K562 (cell line): ENCODE data around the gene SEC22C. TPM values are rescaled to one million over a fixed set of nuclear protein-coding genes. Genes with fewer than 3 reads are reported as not detected.
A peak's percentile ranks its signal among the peaks of the same experiment; 100 is the strongest.

Source experiments
- CBX8 ChIP-seq: fragments of 200-600 bp; sonication (generic); IDR thresholded peaks from 2 replicates; pipeline ENCODE4 v1.6.1; 2012; ENCODE audit warnings: borderline replicate concordance, mixed run types, low read depth, mild to moderate bottlenecking, moderate library complexity, mixed read lengths, low read length, control low read depth, inconsistent platforms; ENCODE audit not compliant: poor library complexity, severe bottlenecking; ENCODE audit errors: extremely low read depth
- ETS2 ChIP-seq: IDR thresholded peaks from 2 replicates; pipeline ENCODE4 v1.6.1; 2016; ENCODE audit warnings: borderline replicate concordance, missing genetic modification characterization, mild to moderate bottlenecking, moderate library complexity, missing compliant biosample characterization; ENCODE audit not compliant: poor library complexity, severe bottlenecking
- ETV1 ChIP-seq: fragments of 450-650 bp; conservative IDR thresholded peaks from 2 replicates; pipeline ENCODE4 v1.6.1; 2016; ENCODE audit warnings: missing genetic modification characterization, control low read depth, low read depth, missing compliant biosample characterization
- GATAD2B ChIP-seq: fragments of 450-650 bp; IDR thresholded peaks from 2 replicates; pipeline ENCODE4 v1.6.1; 2017; ENCODE audit warnings: mild to moderate bottlenecking, borderline replicate concordance
- KHSRP ChIP-seq: fragments of 450-650 bp; IDR thresholded peaks from 2 replicates; pipeline ENCODE4 v1.6.1; 2017
- MCM7 ChIP-seq, 2 experiments: fragments of 450-650 bp; IDR thresholded peaks; 2 replicates each; pipeline ENCODE4 v1.6.1; 2016 to 2018
- NR2C1 ChIP-seq, 2 experiments: fragments of 450-650 bp; IDR thresholded peaks; 2 replicates each; pipeline ENCODE4 v1.6.1; 2017; ENCODE audit warnings: mild to moderate bottlenecking in 2 of 2, antibody characterized with exemption in 1 of 2, inconsistent platforms in 1 of 2, missing compliant biosample characterization in 1 of 2, missing genetic modification characterization in 1 of 2
- POLR2B ChIP-seq: fragments of 450-650 bp; IDR thresholded peaks from 2 replicates; pipeline ENCODE4 v1.6.1; 2018; ENCODE audit warnings: low read depth; ENCODE audit not compliant: partially characterized antibody
- POLR3G ChIP-seq: IDR thresholded peaks from 2 replicates; pipeline ENCODE4 v1.6.1; 2011; ENCODE audit not compliant: insufficient read length, insufficient replicate concordance; ENCODE audit errors: extremely low read depth
- RBM15 ChIP-seq: fragments of 200-400 bp; formaldehyde crosslinking; IDR thresholded peaks from 2 replicates; pipeline ENCODE4 v1.6.1; 2018; ENCODE audit warnings: mild to moderate bottlenecking, low read length, moderate library complexity; ENCODE audit not compliant: insufficient read depth
- SUPT5H ChIP-seq: fragments of 450-650 bp; IDR thresholded peaks from 2 replicates; pipeline ENCODE4 v1.6.1; 2016
- TAF1 ChIP-seq: IDR thresholded peaks from 2 replicates; pipeline ENCODE4 v1.6.1; 2011; ENCODE audit warnings: mild to moderate bottlenecking, low read length, moderate library complexity; ENCODE audit not compliant: insufficient read depth, control insufficient read depth, severe bottlenecking; ENCODE audit errors: extremely low read depth
- TAF9B ChIP-seq: fragments of 450-650 bp; IDR thresholded peaks from 2 replicates; pipeline ENCODE4 v1.6.1; 2018; ENCODE audit warnings: mild to moderate bottlenecking; ENCODE audit not compliant: partially characterized antibody
- TBP ChIP-seq: optimal IDR thresholded peaks from 2 replicates; pipeline ENCODE3; 2011; ENCODE audit warnings: low read depth, low read length, improper control_type of control experiment
- TCF7L2 ChIP-seq: fragments of 150-350 bp; IDR thresholded peaks from 2 replicates; pipeline ENCODE4 v1.6.1; 2016; ENCODE audit warnings: low read depth, mild to moderate bottlenecking, low read length, moderate library complexity
- ZNF311 ChIP-seq: fragments of 250-450 bp; sonication (Bioruptor Pico); IDR thresholded peaks from 2 replicates; pipeline ENCODE4 v1.4.0; 2020; ENCODE audit warnings: mild to moderate bottlenecking, moderate library complexity
- polyA plus RNA-seq, 8 experiments: library from polyadenylated mRNA; depleted of rRNA in 4 of 8; stranded (reverse) in 5 of 8; unstranded in 3 of 8; fragments of >200 nt; fragmentation: Nextera tagmentation in 2 of 8; fragmentation: Illumina TruSeq in 1 of 8; extraction: Ambion mirVana in 2 of 8; extraction: Trizol in 1 of 8; gene quantifications; 2 replicates each; pipeline versions ENCODE4 v1.2.1 to v1.2.3, GENCODE V29; 2011 to 2014; ENCODE audit warnings: inconsistent platforms in 1 of 8, missing spikeins in 1 of 8
- total RNA-seq, 7 experiments: library from RNA; depleted of rRNA in 6 of 7; stranded (reverse); fragments of >200 nt in 6 of 7; fragmentation: Illumina TruSeq in 2 of 7; extraction: Trizol in 2 of 7; gene quantifications; 2 replicates each; pipeline versions ENCODE4 v1.2.1 to v1.2.3, GENCODE V29; 2011 to 2021; ENCODE audit warnings: low replicate concordance in 1 of 7
- TF ChIP-seq, protein P1 (sequence below): fragments of 250-450 bp; sonication (Bioruptor Pico); IDR thresholded peaks from 2 replicates; pipeline ENCODE4 v1.8.0; 2021; ENCODE audit warnings: moderate library complexity, mild to moderate bottlenecking, inconsistent platforms
- TF ChIP-seq, protein P2 (sequence below): fragments of 250-450 bp; sonication (Bioruptor Pico); IDR thresholded peaks from 2 replicates; pipeline ENCODE4 v1.4.0; 2020; ENCODE audit warnings: mild to moderate bottlenecking, moderate library complexity
- TF ChIP-seq, protein P3 (sequence below), 2 experiments: IDR thresholded peaks in 1 of 2; conservative IDR thresholded peaks in 1 of 2; 2 replicates each; pipeline ENCODE4 v1.6.1; 2016; ENCODE audit warnings: low read depth in 2 of 2, mild to moderate bottlenecking in 1 of 2, missing compliant biosample characterization in 1 of 2, missing genetic modification characterization in 1 of 2, moderate library complexity in 1 of 2

SEC22C gene
- total and polyA plus RNA-seq, 9 of the 15 experiments (the other 6 are each of a cell fraction or from before 2014, with no cell fraction given), result 35.6 to 68.4 (median 50.7) TPM

DNA sequence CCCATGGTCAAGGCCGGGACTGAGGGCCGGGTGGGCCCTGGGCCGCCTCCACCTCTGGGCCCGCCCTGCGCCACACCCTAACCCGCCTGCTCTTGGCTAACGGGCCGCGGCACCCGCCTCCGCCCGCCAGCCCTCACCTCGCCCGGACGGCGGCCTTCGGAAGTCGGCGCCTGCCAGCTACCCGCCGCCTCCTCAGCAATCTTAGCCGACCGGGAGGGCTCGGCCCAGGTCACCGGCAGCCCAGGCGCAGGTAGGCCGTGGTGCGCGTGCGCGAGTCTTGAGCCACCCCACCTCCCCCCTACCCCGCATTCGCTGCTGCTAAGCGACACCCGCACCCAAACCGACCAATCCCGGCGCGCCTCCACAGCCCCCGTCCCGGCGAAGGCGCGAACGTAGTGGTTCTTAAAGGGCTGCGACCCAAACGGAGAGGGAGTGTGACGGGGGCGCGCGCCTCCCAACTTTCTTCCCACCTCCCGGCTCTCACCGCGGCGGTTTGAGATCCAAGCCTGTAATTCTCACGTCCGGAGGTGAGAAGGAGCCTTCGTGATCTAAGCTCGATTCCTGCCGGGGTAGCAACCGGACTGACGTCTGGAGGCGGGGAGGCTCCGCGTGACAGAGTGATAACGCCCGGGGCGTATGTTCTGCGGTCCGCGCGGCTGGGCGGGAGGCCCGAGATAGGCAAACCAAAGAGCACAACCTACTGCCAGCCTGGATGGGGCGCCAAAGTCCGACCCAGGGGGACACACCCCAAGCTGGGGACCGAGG, at the start of gene SEC22C (continued):
- TF ChIP-seq GATAD2B (no peak), ETV1 (tag) (peak; percentile 40; the same call in 1 of the 2 replicates), TBP (peak; percentile 70), TAF1 (peak; percentile 37), RBM15 (no peak), TCF7L2 (no peak), MCM7 (IDR thresholded peaks at IDR 0.05) (no peak), CBX8 (no peak), ZNF311 (CRISPR knock-in tag) (no peak), SUPT5H (peak; percentile 93), NR2C1 (IDR thresholded peaks at IDR 0.05) (no peak), NR2C1 (tag; IDR thresholded peaks at IDR 0.05) (no peak), POLR2B (peak; percentile 82), KHSRP (no peak), TAF9B (peak; percentile 78), ETS2 (tag) (no peak), POLR3G (no peak)
- TF ChIP-seq, protein P1, sequence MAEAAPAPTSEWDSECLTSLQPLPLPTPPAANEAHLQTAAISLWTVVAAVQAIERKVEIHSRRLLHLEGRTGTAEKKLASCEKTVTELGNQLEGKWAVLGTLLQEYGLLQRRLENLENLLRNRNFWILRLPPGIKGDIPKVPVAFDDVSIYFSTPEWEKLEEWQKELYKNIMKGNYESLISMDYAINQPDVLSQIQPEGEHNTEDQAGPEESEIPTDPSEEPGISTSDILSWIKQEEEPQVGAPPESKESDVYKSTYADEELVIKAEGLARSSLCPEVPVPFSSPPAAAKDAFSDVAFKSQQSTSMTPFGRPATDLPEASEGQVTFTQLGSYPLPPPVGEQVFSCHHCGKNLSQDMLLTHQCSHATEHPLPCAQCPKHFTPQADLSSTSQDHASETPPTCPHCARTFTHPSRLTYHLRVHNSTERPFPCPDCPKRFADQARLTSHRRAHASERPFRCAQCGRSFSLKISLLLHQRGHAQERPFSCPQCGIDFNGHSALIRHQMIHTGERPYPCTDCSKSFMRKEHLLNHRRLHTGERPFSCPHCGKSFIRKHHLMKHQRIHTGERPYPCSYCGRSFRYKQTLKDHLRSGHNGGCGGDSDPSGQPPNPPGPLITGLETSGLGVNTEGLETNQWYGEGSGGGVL (CRISPR knock-in tag), result no peak
- TF ChIP-seq, protein P2, sequence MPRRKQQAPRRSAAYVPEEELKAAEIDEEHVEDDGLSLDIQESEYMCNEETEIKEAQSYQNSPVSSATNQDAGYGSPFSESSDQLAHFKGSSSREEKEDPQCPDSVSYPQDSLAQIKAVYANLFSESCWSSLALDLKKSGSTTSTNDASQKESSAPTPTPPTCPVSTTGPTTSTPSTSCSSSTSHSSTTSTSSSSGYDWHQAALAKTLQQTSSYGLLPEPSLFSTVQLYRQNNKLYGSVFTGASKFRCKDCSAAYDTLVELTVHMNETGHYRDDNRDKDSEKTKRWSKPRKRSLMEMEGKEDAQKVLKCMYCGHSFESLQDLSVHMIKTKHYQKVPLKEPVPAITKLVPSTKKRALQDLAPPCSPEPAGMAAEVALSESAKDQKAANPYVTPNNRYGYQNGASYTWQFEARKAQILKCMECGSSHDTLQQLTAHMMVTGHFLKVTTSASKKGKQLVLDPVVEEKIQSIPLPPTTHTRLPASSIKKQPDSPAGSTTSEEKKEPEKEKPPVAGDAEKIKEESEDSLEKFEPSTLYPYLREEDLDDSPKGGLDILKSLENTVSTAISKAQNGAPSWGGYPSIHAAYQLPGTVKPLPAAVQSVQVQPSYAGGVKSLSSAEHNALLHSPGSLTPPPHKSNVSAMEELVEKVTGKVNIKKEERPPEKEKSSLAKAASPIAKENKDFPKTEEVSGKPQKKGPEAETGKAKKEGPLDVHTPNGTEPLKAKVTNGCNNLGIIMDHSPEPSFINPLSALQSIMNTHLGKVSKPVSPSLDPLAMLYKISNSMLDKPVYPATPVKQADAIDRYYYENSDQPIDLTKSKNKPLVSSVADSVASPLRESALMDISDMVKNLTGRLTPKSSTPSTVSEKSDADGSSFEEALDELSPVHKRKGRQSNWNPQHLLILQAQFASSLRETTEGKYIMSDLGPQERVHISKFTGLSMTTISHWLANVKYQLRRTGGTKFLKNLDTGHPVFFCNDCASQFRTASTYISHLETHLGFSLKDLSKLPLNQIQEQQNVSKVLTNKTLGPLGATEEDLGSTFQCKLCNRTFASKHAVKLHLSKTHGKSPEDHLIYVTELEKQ (CRISPR knock-in tag), result no peak
- TF ChIP-seq, protein P3, sequence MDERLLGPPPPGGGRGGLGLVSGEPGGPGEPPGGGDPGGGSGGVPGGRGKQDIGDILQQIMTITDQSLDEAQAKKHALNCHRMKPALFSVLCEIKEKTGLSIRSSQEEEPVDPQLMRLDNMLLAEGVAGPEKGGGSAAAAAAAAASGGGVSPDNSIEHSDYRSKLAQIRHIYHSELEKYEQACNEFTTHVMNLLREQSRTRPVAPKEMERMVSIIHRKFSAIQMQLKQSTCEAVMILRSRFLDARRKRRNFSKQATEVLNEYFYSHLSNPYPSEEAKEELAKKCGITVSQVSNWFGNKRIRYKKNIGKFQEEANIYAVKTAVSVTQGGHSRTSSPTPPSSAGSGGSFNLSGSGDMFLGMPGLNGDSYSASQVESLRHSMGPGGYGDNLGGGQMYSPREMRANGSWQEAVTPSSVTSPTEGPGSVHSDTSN (CRISPR knock-in tag; IDR thresholded peaks at IDR 0.05; ENCODE audit: low read depth), result no peak
- TF ChIP-seq, protein P3 (tag; conservative IDR thresholded peaks at IDR 0.05; ENCODE audit: low read depth), result no peak; the same call in 1 of the 2 replicates
